Hippocampal formation (tissue), 2 donors: ENCODE results near the gene CHTOP.
"Not testable (repeated sequence)": the region's sequence is repeated elsewhere in the genome, so short reads cannot be mapped to it uniquely, and the experiment has no call there.

Experiments
- DNase-seq, 2 donors: peaks; one replicate each; lab custom pipeline; 2025; lab: John Stamatoyannopoulos, UW

Gene CHTOP

DNA sequence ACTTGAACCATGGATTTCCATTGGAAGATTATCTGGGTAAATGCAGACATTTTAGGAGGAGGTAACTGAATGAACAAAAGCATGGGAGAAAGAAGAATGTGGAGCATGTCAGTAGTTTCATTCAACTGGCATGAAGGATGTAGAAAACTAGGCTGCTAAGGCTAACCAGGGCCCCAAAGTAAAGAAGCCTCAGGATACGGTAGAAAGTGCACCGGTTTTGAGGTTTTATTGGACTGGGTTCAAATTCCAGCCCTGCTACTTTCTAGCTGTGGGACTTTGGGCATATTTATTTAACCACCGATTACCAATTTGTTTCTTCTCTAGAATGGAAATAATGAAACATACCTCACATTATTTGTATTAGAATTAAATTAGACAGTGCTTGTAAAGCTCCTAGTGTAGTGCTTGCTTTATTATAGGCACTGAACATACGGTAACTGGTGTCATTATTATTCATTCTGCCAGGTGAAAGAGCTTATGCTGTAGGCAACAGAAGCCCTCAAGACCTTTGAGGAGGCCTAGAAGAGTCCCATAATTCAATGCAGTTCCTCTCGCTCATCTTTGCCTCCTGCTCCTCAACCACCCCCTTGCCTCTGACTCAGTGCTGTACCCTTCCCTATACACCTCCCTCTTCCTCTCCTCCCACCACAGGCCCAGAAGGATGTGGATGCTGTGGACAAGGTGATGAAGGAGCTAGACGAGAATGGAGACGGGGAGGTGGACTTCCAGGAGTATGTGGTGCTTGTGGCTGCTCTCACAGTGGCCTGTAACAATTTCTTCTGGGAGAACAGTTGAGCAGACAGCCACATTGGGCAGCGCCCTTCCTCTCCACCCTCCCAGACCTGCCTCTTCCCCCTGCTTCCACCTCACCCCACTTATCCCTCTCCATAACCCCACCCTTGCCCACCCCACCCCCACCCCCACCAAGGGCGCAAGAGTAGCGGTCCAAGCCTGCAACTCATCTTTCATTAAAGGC is 2.5 kb upstream of the CHTOP start:
- no peak for DNase-seq

- DNase-seq = no peak
Measured at GRCh38 chr1:153633161-153633753, 609 bp upstream of the CHTOP start.

- no peak for DNase-seq
Measured at GRCh38 chr1:153635872-153636271, 2.0 kb downstream of the CHTOP start.

DNA sequence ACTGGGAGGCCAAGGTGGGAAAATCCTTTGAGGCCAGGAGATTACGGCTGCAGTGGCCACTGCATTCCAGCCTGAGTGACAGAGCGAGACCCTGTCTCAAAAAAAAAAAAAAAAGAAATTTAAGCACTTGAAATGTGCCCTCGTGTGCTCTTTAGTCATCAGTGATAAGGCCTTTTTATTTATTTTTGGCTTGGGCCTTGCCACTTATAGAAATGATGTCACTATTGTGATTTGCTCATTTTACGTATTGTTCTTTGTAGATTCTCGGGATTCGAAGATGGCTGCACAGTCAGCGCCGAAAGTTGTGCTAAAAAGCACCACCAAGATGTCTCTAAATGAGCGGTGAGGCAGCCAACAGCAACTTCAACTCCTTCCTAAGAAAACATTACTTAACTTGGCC is 2.4 kb downstream of the CHTOP start:
- DNase-seq = no peak

DNA sequence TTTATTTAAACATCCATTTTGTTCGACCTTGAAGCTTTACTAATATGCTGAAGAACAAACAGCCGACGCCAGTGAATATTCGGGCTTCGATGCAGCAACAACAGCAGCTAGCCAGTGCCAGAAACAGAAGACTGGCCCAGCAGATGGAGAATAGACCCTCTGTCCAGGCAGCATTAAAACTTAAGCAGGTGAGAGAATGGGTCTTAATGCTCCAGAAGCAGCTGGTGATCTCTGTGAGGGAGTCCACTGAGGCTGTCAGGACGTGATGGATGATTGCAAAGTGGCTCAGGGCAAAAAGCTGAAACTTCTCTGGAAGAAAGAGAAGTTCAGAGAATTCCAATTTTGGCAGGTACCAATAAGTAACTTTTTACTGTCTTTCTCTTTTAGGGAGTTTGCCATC is 4.4 kb downstream of the CHTOP start:
- DNase-seq = no peak

DNA sequence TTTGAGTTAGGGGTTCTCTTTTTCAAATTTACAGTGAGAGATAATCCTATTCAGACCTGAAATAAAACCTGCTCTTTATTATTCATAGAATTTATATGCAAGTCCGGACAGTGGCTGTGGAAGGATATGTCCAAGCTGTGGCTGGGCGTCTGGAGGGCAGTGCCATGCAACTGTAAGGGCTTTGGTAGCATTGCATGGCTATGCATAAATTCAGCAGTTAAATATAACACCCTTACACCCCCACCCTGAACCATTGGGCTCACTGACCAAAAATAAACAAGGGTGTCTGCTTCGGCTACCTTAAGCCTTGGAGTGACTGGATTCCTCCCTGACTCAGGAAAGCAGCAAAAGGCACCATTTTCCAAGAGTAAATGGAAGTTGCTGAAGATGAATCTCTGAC is 5.4 kb downstream of the CHTOP start:
- no peak for DNase-seq

DNA sequence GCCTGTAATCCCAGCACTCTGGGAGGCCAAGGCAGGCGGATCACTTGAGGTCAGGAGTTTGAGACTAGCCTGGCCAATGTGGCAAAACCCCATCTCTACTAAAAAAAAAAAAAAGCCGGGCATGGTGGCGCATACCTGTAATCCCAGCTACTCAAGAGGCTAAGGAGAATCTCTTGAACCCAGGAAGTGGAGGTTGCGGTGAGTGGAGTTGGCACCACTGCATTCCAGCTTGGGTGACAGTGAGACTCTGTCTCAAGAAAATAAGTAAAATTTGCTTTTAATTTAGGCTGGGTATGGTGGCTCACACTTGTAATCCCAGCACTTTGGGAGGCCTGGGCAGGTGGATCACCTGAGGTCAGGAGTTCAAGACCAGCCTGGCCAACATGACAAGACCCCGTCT is 6.3 kb downstream of the CHTOP start:
- not testable (repeated sequence) for DNase-seq

GRCh38 chr1:153640861-153641260 is 7.0 kb downstream of the CHTOP start:
- no peak for DNase-seq

DNA sequence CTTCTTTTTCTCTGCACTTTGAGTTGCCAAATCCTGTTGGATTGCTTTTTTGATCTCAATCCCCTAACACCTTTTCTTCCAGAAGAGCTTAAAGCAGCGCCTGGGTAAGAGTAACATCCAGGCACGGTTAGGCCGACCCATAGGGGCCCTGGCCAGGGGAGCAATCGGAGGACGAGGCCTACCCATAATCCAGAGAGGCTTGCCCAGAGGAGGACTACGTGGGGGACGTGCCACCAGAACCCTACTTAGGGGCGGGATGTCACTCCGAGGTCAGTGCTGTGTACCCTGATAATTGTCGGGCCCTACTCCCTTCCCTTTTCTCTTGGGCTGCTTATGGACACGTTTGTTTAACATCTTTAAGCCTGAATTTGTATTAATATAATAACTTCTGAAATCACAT is 8.3 kb downstream of the CHTOP start:
- DNase-seq = no peak

DNA sequence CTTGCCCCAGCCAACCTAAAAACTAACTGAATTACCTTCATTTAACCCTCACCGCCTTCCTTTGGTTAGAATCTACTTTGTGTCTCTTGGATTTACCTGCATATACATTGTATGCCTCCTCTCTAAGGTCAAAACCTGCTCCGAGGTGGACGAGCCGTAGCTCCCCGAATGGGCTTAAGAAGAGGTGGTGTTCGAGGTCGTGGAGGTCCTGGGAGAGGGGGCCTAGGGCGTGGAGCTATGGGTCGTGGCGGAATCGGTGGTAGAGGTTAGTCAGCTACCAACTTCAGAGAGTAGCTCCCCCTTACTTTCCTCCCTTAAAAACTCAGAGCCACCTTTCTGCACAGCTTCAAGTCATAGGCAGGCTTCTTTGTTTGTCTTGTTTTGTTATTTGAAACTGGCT is 9.2 kb downstream of the CHTOP start:
- DNase-seq = no peak

DNA sequence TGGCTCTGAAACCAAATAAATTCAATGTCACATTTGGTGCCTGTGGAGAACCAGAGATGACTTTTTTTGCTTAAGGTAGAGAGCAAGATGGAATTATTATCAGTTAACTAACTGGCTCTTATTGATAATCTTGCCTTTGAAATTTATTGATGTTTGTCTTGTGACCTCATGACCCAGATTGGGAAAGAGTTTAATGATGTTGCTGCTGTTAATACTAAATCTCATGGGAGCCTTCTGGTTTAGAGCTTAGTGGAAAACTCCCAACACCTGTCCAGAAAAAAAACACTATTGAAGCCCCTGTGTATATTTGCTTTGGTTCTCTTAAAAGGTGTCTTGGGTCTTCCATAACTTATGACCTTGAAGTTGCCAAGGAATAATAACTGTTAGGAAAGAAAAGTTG is 9.9 kb downstream of the CHTOP start:
- no peak for DNase-seq

GRCh38 chr1:153646672-153647345 is 12.9 kb downstream of the CHTOP start:
- no peak for DNase-seq

DNA sequence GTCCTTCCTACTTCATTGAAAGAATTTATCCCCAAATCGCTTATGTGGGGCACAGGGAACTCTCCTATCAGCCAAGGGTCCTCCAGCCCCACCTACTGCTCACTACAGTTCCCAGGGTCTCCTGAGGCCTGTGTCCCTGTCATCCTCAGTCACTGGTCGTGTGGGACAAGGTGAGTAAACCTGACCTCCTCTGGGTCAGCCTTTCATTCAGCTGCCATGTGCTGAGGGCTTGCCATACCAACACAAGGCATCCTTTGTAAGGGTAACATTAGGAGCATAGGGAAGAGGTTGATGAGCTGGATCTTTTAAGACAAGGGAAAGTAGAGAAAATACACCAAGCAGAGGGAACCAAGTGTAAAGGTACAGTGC is 13.5 kb downstream of the CHTOP start:
- DNase-seq = no peak

DNA sequence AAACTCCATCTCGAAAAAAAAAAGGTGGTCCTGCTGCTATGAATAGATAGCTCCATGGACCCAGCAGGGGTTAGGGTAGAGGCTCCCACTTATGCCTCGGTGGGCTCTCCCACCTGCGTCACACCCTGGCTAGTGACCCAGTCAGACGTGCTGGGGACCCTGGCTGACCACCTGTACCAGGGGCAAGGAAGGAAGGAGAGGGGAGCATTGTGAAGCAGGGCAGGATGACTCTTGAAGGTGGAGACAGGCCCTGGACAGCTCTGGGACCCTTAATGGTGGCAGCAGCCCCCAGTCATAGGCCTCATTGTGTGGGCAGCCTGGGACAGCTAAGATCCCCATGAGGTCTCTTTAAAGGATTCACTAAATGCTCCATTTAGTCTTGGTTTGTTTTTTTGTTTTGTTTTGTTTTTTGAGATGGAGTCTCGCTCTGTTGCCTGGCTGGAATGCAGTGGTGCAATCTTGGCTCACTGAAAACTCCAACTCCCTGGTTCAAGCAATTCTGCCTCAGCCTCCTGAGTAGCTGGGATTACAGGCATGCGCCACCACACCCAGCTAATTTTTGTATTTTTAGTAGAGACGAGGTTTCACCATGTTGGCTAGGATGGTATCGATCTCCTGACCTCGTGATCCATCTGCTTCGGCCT is 14.3 kb downstream of the CHTOP start:
- no peak for DNase-seq

DNA sequence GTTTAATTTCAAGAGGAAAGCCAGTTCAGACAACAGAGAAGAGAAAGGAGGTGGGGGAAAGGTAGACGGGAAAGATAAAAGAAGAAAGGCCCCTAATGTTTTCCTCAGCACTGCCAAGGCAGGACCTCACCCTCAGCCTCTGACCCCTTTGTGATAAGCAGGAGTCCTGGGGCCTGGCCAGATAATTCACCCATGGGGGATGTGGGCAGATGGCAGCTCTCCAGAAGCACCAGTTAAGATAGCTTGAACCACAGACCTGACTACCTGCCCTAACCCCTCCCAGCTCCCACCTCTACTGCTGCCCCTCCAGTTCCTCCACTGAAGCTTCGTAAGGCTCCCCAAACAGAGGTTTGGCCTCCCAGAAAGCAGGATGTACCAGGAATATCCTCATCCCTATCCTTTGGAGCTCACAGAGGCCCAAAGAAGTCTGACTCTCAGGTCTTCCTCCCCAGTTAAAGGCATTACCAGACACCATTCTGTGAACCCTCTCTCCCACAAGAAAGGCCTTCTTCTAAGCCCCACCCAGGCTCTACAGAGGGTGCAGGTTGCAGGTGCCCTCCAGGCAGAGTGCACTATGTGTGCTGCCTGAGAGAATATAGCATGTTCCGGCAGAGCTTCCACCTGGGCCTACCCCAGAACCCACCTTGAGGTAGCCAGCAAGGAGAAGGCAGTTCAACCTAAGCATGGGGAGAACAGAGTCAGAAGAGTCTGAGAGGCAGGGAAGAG is 15.4 kb downstream of the CHTOP start:
- no peak for DNase-seq

DNA sequence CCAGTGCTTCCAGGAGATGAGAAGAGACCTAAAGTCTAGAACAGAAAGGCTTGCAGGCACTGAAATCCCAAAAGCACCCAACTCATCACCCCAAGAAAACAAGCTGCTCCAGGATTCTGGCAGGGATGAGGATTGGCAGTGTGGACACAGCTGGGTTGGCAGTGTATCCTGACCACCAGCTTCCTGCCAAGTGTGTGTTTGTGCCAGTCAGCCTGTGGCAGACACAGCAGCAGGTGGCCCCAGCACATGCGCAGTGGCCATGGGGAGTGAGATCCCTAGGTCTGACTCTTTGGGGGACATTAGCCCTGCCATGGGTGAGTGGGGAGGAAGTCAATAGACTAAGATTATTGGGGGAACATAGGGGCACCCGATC is 16.0 kb downstream of the CHTOP start:
- peak; percentile 42 to 84 for DNase-seq

GRCh38 chr1:153651771-153652170 is 17.9 kb downstream of the CHTOP start:
- DNase-seq = no peak

- no peak for DNase-seq
Measured at GRCh38 chr1:153652805-153653500, 19.1 kb downstream of the CHTOP start.

GRCh38 chr1:153655333-153655732 is 21.5 kb downstream of the CHTOP start:
- DNase-seq = no peak

DNA sequence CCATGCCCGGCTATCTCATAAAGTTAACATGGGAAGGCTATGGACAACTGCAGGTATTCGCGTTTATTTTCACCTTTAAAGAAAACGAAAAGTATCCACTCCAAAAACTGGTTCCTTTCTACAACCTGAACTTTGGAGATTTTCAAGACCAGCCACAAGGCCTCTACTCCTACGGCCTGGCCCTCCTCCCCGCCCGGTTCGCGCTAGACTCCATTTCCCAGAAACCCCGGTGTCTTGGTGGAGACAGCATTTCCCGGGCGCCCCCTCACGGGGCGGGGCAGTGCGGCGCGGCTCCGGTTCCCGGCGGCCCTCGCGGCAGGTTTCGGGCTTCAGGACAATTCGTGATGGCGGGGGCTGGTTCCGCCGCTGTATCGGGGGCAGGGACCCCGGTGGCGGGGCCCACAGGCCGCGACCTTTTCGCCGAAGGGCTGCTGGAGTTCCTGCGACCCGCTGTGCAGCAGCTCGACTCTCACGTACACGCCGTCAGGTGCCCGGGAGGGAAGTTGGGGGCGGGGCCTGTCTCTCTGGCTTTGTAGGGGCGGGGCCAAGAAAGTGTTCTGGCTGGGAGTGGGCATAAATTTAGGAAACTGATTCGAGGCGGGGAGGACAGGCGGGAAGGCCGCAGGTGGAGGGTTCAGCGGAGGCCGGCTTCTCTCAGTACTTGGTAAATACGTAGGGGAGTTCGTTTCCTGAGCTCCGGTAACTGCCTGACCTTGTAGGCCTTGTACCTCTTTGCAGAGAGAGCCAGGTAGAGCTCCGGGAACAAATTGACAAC is 24.7 kb downstream of the CHTOP start, which contains the start of gene SNAPIN:
SNAPIN (plus strand) TSS at position 304 of the 775 bp plus-strand sequence; CDS start at position 345, 41 bp downstream.
- peak; percentile 88 to 90 for DNase-seq
